PC-9 (cell line): ENCODE measurements around the gene GREM1. TPM values are rescaled to one million over a fixed set of nuclear protein-coding genes. Genes with fewer than 3 reads are reported as not detected.

ENCODE experiments used
- BruUV-seq: library from RNA; stranded (reverse); fragments of 400-500 nt; replicated peaks from 2 replicates; lab custom pipeline; 2021; lab: Mats Ljungman, UMichigan
- CTCF ChIA-PET: fragments of 300-600 bp; sonication (Branson Sonifier 250); formaldehyde crosslinking; loops from one replicate; lab custom pipeline; 2022; ENCODE audit warnings: antibody characterized with exemption; lab: Charles Lee
- POLR2A ChIA-PET: fragments of 300-600 bp; sonication (Branson Sonifier 250); formaldehyde crosslinking; loops from one replicate; lab custom pipeline; 2022; ENCODE audit warnings: antibody characterized with exemption; ENCODE audit not compliant: unreplicated experiment; lab: Charles Lee
- DNase-seq, 2 experiments: peaks; one replicate each; pipeline versions ENCODE4 v3.0.0 to v3.0.0-alpha.2; 2015 to 2022; ENCODE audit warnings: mixed read lengths in 1 of 2
- H2AFZ ChIP-seq: fragments of 200-600 bp; sonication (generic); 2 replicates; pipeline ENCODE4 v1.8.1; 2017; ENCODE audit warnings: antibody characterized with exemption
- H3F3A ChIP-seq: fragments of 200-600 bp; sonication (generic); 2 replicates; pipeline ENCODE4 v1.8.1; 2017; ENCODE audit warnings: antibody characterized with exemption, mild to moderate bottlenecking, low read depth; ENCODE audit not compliant: insufficient read depth
- H3K27ac ChIP-seq: fragments of 200-600 bp; sonication (generic); 2 replicates; pipeline ENCODE4 v1.6.1; 2016; ENCODE audit warnings: mixed run types
- H3K27me3 ChIP-seq: fragments of 200-600 bp; sonication (generic); 2 replicates; pipeline ENCODE4 v1.6.1; 2016; ENCODE audit warnings: low read depth, mixed run types; ENCODE audit not compliant: insufficient read depth
- H3K36me3 ChIP-seq: fragments of 200-600 bp; sonication (generic); 2 replicates; pipeline ENCODE4 v1.6.1; 2016; ENCODE audit warnings: low read depth, mixed run types
- H3K4me1 ChIP-seq: fragments of 200-600 bp; sonication (generic); replicated peaks from 2 replicates; pipeline ENCODE4 v1.6.1; 2016; ENCODE audit warnings: mixed run types; ENCODE audit not compliant: insufficient read depth
- H3K4me2 ChIP-seq: fragments of 200-600 bp; sonication (generic); 2 replicates; pipeline ENCODE4 v1.6.1; 2017; ENCODE audit warnings: mixed run types
- H3K4me3 ChIP-seq: fragments of 200-600 bp; sonication (generic); 2 replicates; pipeline ENCODE4 v1.6.1; 2016; ENCODE audit warnings: mixed run types
- H3K79me2 ChIP-seq: fragments of 200-600 bp; sonication (generic); 2 replicates; pipeline ENCODE4 v1.6.1; 2017; ENCODE audit warnings: low read depth, mixed run types
- H3K9me2 ChIP-seq: fragments of 200-600 bp; sonication (generic); 2 replicates; pipeline ENCODE4 v1.8.1; 2017; ENCODE audit warnings: mild to moderate bottlenecking; ENCODE audit not compliant: insufficient read depth
- H3K9me3 ChIP-seq: fragments of 200-600 bp; sonication (generic); 2 replicates; pipeline ENCODE4 v1.8.1; 2016; ENCODE audit warnings: low read depth; ENCODE audit not compliant: insufficient read depth
- H4K20me1 ChIP-seq: fragments of 200-600 bp; sonication (generic); 2 replicates; pipeline ENCODE4 v1.8.1; 2017; ENCODE audit not compliant: insufficient read depth
- EZH2 ChIP-seq: fragments of 200-600 bp; sonication (generic); IDR thresholded peaks from 2 replicates; pipeline ENCODE4 v1.8.0; 2017; ENCODE audit warnings: antibody characterized with exemption, low read depth
- intact Hi-C: fragments of 100-400 bp; cut with micrococcal nuclease; formaldehyde crosslinking; loops from one replicate; pipeline ENCODE4 v1.10.0; 2022; ENCODE audit not compliant: unreplicated experiment
- total RNA-seq: library from RNA; stranded (reverse); gene quantifications from 2 replicates; pipeline ENCODE4 v1.2.3, GENCODE V29; 2021
- TF ChIP-seq, protein P1 (sequence below): fragments of 200-600 bp; sonication (generic); conservative IDR thresholded peaks from 2 replicates; pipeline ENCODE4 v1.6.1; 2017; ENCODE audit warnings: mixed run types, antibody characterized with exemption, mild to moderate bottlenecking, moderate library complexity

The GREM1 gene
- total RNA-seq, 1 experiment from 2014 or later: 0.39 TPM

DNA sequence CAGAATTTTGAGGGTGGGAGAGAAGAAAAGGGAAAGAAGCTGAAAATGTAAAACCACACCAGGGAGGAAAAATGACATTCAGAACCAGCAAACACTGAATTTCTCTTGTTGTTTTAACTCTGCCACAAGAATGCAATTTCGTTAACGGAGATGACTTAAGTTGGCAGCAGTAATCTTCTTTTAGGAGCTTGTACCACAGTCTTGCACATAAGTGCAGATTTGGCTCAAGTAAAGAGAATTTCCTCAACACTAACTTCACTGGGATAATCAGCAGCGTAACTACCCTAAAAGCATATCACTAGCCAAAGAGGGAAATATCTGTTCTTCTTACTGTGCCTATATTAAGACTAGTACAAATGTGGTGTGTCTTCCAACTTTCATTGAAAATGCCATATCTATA is 15.5 kb downstream of the GREM1 start:
- Histone ChIP-seq H4K20me1 (no peaks in the 10 kb centered on the region), H2AFZ (no peak overlapping the region), H3K27ac (no peak overlapping the region), H3K9me2 (no peaks in the 10 kb centered on the region), H3K79me2 (no peaks in the 10 kb centered on the region), H3K36me3 (no peaks in the 10 kb centered on the region), H3K9me3 (no peaks in the 10 kb centered on the region), H3K27me3 (no peaks in the 10 kb centered on the region), H3K4me3 (no peak overlapping the region), H3K4me2 (no peak overlapping the region), H3F3A (no peaks in the 10 kb centered on the region), H3K4me1 (no peaks in the 10 kb centered on the region)
- no peak for DNase-seq
- BruUV-seq: no TSS peak
- intact Hi-C loops: no loop called here
- ChIA-PET CTCF (no interaction called here), POLR2A (no interaction called here)
- TF ChIP-seq, protein P1, sequence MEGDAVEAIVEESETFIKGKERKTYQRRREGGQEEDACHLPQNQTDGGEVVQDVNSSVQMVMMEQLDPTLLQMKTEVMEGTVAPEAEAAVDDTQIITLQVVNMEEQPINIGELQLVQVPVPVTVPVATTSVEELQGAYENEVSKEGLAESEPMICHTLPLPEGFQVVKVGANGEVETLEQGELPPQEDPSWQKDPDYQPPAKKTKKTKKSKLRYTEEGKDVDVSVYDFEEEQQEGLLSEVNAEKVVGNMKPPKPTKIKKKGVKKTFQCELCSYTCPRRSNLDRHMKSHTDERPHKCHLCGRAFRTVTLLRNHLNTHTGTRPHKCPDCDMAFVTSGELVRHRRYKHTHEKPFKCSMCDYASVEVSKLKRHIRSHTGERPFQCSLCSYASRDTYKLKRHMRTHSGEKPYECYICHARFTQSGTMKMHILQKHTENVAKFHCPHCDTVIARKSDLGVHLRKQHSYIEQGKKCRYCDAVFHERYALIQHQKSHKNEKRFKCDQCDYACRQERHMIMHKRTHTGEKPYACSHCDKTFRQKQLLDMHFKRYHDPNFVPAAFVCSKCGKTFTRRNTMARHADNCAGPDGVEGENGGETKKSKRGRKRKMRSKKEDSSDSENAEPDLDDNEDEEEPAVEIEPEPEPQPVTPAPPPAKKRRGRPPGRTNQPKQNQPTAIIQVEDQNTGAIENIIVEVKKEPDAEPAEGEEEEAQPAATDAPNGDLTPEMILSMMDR: no peak
- TF ChIP-seq EZH2: no peak

DNA sequence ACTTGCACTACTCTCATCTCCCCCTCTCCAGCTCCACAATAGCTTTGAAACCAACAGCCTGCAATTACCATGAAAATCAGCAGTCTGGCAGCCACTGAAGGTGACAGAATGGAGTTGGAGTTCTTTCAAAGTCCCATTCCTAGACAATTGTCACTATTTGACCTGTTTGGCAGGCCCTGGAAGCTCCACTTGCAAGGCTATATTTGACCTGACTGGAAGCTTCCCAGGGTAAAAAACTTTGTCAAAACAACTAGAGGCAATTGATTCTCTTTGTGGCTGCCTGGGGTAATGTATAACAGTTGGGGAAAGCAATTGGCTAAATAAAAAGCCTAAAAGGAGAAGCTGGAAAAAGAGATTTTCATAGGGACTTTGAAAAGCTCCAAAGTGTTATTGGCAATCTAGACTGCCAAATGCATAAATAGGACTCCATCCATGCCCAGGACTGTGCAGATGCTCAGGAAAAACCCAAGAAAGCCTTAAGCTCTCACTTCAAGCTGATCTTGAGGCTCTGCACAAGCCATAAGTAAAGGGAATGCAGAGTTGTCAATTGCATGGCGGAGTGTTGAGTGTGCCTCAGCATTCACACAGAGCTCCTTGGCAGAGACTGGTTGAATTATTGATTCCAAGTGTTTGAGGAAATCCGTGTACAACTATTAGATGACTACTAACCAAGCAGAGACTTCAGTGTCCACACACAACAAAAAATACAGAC is 18.3 kb downstream of the GREM1 start:
- Histone ChIP-seq H3K4me1 (no peaks in the 10 kb centered on the region), H3K27me3 (no peaks in the 10 kb centered on the region), H2AFZ (no peak overlapping the region), H3K9me2 (no peaks in the 10 kb centered on the region), H3K27ac (no peak overlapping the region), H3K36me3 (no peaks in the 10 kb centered on the region), H3K79me2 (no peaks in the 10 kb centered on the region), H4K20me1 (no peaks in the 10 kb centered on the region), H3F3A (no peaks in the 10 kb centered on the region), H3K4me2 (no peak overlapping the region), H3K4me3 (no peak overlapping the region), H3K9me3 (no peaks in the 10 kb centered on the region)
- POLR2A ChIA-PET: interaction anchor here (0.6 kb wide), 1 partner anchor 493 kb away, joined by 3 read pairs; no protein-coding TSS in a partner anchor
- no peak for DNase-seq
- CTCF ChIA-PET: no interaction called here
- BruUV-seq: no TSS peak
- TF ChIP-seq EZH2: no peak
- TF ChIP-seq, protein P1: no peak
- intact Hi-C loops: no loop called here

DNA sequence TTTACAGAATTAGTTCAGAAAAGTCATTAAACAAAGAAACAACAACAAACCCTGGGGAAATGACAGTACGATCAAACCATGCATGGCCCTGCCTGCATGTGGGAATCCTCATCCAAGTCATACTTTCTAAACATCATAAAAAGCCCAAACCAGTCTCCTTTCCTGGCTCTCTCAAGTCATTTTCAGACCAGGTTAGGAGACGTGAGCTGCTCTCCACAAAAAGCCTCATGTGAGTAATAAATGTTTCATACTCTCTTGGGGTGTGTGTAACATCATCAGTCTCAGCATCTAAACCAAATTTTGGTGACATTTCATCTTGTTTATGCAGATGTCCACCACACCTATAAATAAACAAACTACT is 18.9 kb downstream of the GREM1 start:
- Histone ChIP-seq H3K4me3 (no peak overlapping the region), H3K27ac (no peak overlapping the region), H3K79me2 (no peaks in the 10 kb centered on the region), H3K36me3 (no peaks in the 10 kb centered on the region), H3K4me2 (no peak overlapping the region), H3K9me3 (no peaks in the 10 kb centered on the region), H3K9me2 (no peaks in the 10 kb centered on the region), H3K27me3 (no peaks in the 10 kb centered on the region), H4K20me1 (no peaks in the 10 kb centered on the region), H3F3A (no peaks in the 10 kb centered on the region), H3K4me1 (no peaks in the 10 kb centered on the region), H2AFZ (no peak overlapping the region)
- intact Hi-C loops: no loop called here
- TF ChIP-seq EZH2: no peak
- TF ChIP-seq, protein P1: no peak
- POLR2A ChIA-PET: interaction anchor here (0.6 kb wide), 1 partner anchor 236 kb away, joined by 7 read pairs; no protein-coding TSS in a partner anchor
- BruUV-seq: no TSS peak
- CTCF ChIA-PET: no interaction called here
- DNase-seq: no peak
